ENCODE results near the gene SPACA6.

SPACA6 gene

GRCh38 chr19:51653162-51653561, 40.0 kb upstream of the SPACA6 start:
- peaks cover 54 to 82% of the 10 kb centered on the region in 2 experiments for H3K4me1 ChIP-seq (ENCODE audit: control insufficient read depth in 1 of 2, insufficient read depth in 1 of 2, low read depth in 1 of 2, low read length in 1 of 2)
- TF ChIP-seq CTCF (IDR thresholded peaks at IDR 0.05) = no peak
- no peak overlapping the region for H3K27ac ChIP-seq

GRCh38 chr19:51654783-51655182, 38.3 kb upstream of the SPACA6 start:
- Histone ChIP-seq H3K9me3 (no peaks in the 10 kb centered on the region), H3K36me3 (no peaks in the 10 kb centered on the region), H3K27ac (peak overlapping the region; percentile 63), H3K27me3 (no peaks in the 10 kb centered on the region), H3K4me3 (ENCODE audit: low read depth in 1 of 2, low read length in 1 of 2) (no peak overlapping the region), H3K4me1 (ENCODE audit: control insufficient read depth in 1 of 2, insufficient read depth in 1 of 2, low read depth in 1 of 2, low read length in 1 of 2) (peaks cover 38 to 72% of the 10 kb centered on the region in 2 experiments)
- peak; percentile 8 for TF ChIP-seq CTCF (IDR thresholded peaks at IDR 0.05)

More at GRCh38 chr19:51653162-51653561, 40.0 kb upstream of the SPACA6 start:
- Histone ChIP-seq H3K27me3 (no peaks in the 10 kb centered on the region), H3K9me3 (no peaks in the 10 kb centered on the region), H3K4me3 (ENCODE audit: low read depth in 1 of 2, low read length in 1 of 2) (no peak overlapping the region), H3K36me3 (no peaks in the 10 kb centered on the region)

- Histone ChIP-seq H3K4me1 (ENCODE audit: control insufficient read depth in 1 of 2, insufficient read depth in 1 of 2, low read depth in 1 of 2, low read length in 1 of 2) (peaks cover 0 to 20% of the 10 kb centered on the region in 2 experiments), H3K36me3 (no peaks in the 10 kb centered on the region), H3K27ac (no peak overlapping the region), H3K9me3 (no peaks in the 10 kb centered on the region), H3K27me3 (peaks cover 42% of the 10 kb centered on the region), H3K4me3 (ENCODE audit: low read depth in 1 of 2, low read length in 1 of 2) (no peak overlapping the region)
- TF ChIP-seq CTCF (IDR thresholded peaks at IDR 0.05) = peak; percentile 70
Measured at GRCh38 chr19:51660975-51661600, 32.0 kb upstream of the SPACA6 start.

GRCh38 chr19:51663650-51664049, 29.5 kb upstream of the SPACA6 start:
- Histone ChIP-seq H3K4me3 (ENCODE audit: low read depth in 1 of 2, low read length in 1 of 2) (no peak overlapping the region), H3K27ac (no peak overlapping the region), H3K27me3 (peaks cover 43% of the 10 kb centered on the region), H3K4me1 (ENCODE audit: control insufficient read depth in 1 of 2, insufficient read depth in 1 of 2, low read depth in 1 of 2, low read length in 1 of 2) (peaks cover 0 to 3% of the 10 kb centered on the region in 2 experiments), H3K9me3 (no peaks in the 10 kb centered on the region), H3K36me3 (no peaks in the 10 kb centered on the region)
- TF ChIP-seq CTCF (IDR thresholded peaks at IDR 0.05) = no peak

- no peaks in the 10 kb centered on the region for H3K36me3 ChIP-seq
- peaks cover 43% of the 10 kb centered on the region for H3K27me3 ChIP-seq
- H3K27ac ChIP-seq = no peak overlapping the region
- no peaks in the 10 kb centered on the region for H3K9me3 ChIP-seq
- H3K4me3 ChIP-seq (ENCODE audit: low read depth in 1 of 2, low read length in 1 of 2) = no peak overlapping the region
- TF ChIP-seq CTCF (IDR thresholded peaks at IDR 0.05) = no peak
- no peaks in the 10 kb centered on the region for H3K4me1 ChIP-seq (ENCODE audit: control insufficient read depth in 1 of 2, insufficient read depth in 1 of 2, low read depth in 1 of 2, low read length in 1 of 2)
Measured at GRCh38 chr19:51664131-51664530, 29.0 kb upstream of the SPACA6 start.

All from neutrophil (primary cell).